Peyer's patch (tissue), 4 donors: ENCODE data around the gene MTG2. TPM values are rescaled to one million over a fixed set of nuclear protein-coding genes. Genes with fewer than 3 reads are reported as not detected.

ENCODE experiments used
- DNase-seq, 3 donors: peaks; one replicate each; pipeline ENCODE4 v3.0.0-alpha.2; 2017 to 2019
- H3K27ac ChIP-seq, 4 donors: fragments of 200-600 bp; sonication (generic); one replicate each; pipeline ENCODE4 v1.5.1; 2016 to 2019
- H3K27me3 ChIP-seq, 2 donors: fragments of 200-600 bp; sonication (generic); one replicate each; pipeline ENCODE4 v1.5.1; 2019
- H3K36me3 ChIP-seq, 3 donors: fragments of 200-600 bp; sonication (generic); one replicate each; pipeline ENCODE4 v1.5.1; 2016 to 2019
- H3K4me1 ChIP-seq, 4 donors: fragments of 200-600 bp; sonication (generic); one replicate each; pipeline ENCODE4 v1.5.1; 2016 to 2019
- H3K4me3 ChIP-seq, 4 donors: fragments of 200-600 bp; sonication (generic); 1 replicate in 3 of 4; 2 replicates in 1 of 4; pipeline ENCODE4 v1.5.1; 2016 to 2019; ENCODE audit warnings: mild to moderate bottlenecking in 1 of 4
- H3K9me3 ChIP-seq, 4 donors: fragments of 200-600 bp; sonication (generic); one replicate each; pipeline ENCODE4 v1.5.1; 2016 to 2019; ENCODE audit warnings: mild to moderate bottlenecking in 1 of 4
- CTCF ChIP-seq, 6 experiments: fragments of 450-650 bp in 4 of 6; fragments of 200-600 bp in 2 of 6; sonication (generic) in 1 of 6; IDR thresholded peaks; one replicate each; pipeline ENCODE4 v1.5.1; 2017 to 2019; ENCODE audit warnings: antibody characterized with exemption in 6 of 6, mild to moderate bottlenecking in 3 of 6, moderate library complexity in 1 of 6
- POLR2A ChIP-seq, 2 donors: fragments of 450-650 bp; IDR thresholded peaks; one replicate each; pipeline ENCODE4 v1.5.1; 2017; ENCODE audit warnings: antibody characterized with exemption in 2 of 2, mild to moderate bottlenecking in 2 of 2, moderate library complexity in 2 of 2
- total RNA-seq, 4 donors: library from RNA; depleted of rRNA; stranded (reverse); fragments of >200 nt; gene quantifications; one replicate each; pipeline ENCODE4 v1.1.0, GENCODE V29; 2016

The MTG2 gene
- total RNA-seq, 4 donors from 2014 or later: 23.1 to 62.2 (median 31.6) TPM

DNA sequence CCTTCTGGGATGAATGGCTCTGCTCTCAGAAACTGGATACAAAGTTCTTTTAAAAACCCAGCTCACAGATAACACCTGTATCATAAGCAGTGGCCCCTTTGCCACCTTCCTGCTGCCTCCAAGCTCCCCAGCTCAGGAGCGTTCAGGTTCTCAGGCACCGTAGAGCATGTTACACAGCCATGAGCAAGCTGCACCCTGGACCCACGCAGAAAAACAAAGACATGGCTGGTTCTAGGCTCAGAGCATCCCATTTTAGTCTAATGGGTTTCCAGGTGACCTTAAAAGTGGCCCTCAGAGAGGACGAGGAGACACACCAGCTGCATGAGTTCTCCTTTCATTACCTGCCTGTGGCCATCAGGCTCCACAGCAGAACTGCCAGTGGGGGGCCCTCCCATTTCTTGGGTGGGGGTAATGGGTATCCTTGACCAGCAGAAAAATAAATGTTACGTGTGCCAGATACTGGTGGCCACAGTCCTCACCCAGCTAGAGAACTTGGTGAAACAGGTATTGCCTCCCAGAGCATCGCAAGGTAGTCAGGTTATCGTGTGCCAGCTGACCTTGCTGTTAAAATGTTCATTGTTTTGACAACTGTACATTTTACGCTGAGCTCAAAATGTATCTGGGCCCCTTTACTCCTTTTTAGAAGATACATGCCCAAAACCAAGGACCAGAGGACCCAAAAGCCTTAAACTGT is 47.1 kb upstream of the MTG2 start:
- no peaks in the 10 kb centered on the region for H3K27me3 ChIP-seq
- H3K9me3 ChIP-seq: no peaks in the 10 kb centered on the region
- DNase-seq: no peak
- peaks cover 0 to 97% (median 3%) of the 10 kb centered on the region in 3 donors for H3K36me3 ChIP-seq
- H3K4me3 ChIP-seq: no peak overlapping the region
- H3K4me1 ChIP-seq: peaks cover 0 to 20% (median under 1%) of the 10 kb centered on the region in 4 donors
- no peak overlapping the region for H3K27ac ChIP-seq
- TF ChIP-seq POLR2A (IDR thresholded peaks at IDR 0.05) (no peak), CTCF (IDR thresholded peaks at IDR 0.05) (no peak)

DNA sequence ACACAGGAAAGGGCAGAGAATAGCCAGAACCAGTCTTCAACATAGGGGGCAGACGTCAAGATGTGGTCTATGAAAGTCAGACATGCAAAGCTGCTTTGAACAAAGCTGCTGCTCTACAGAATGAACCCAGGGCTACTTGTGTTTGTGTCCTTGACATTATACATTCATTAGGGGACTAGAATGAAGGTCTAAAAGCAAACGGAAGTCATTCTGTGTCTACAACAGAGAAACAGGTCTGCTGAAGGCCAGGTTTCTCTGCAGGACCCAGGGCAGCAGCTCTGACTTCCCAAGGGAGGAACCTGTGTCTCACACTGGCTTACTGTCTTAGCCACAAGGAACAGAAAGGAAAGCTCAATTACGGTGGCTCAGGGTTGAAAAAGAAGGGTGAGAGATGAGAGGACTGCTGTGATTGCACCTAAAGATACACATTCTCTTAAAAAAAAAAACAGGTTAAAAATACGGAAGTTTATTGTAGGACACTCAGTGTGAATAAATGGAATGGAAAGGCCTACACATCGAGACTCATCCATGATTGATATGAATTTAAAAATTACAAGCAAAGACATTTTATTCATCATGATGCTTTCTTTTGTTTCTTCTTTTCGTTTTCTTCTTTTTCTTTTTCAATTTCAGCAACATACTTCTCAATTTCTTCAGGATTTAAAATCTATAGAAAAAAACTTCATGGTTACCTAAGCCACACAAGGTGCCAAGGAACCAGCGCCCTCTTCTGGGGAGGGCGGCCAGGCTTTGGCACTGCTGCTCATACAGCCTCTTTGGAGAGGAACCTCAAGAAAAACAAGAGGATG is 46.3 kb upstream of the MTG2 start:
- Histone ChIP-seq H3K9me3 (no peaks in the 10 kb centered on the region), H3K4me1 (peaks cover 0 to 27% (median 4%) of the 10 kb centered on the region in 4 donors), H3K27me3 (no peaks in the 10 kb centered on the region), H3K4me3 (no peak overlapping the region), H3K27ac (no peak overlapping the region), H3K36me3 (peaks cover 0 to 89% (median 3%) of the 10 kb centered on the region in 3 donors)
- TF ChIP-seq POLR2A (IDR thresholded peaks at IDR 0.05) (no peak), CTCF (IDR thresholded peaks at IDR 0.05) (peak; percentile 62 to 79 (median 74))
- DNase-seq: peak; percentile 76 to 90 (median 78)

DNA sequence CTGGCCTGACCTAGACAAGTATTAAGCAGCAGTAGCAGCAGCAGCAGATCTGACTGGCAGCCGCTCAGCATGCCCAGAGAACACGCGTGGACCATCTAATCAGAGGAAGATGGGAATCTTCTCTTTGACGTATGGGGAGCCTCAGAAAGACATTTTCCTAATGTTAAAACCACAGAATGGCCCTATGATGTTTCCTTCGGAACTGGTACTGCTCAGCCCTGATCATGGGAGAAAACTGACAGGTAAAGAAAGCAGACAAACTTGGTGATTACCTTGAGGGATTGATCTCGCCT is 45.8 kb upstream of the MTG2 start:
- Histone ChIP-seq H3K9me3 (no peaks in the 10 kb centered on the region), H3K4me3 (no peak overlapping the region), H3K27me3 (no peaks in the 10 kb centered on the region), H3K27ac (no peak overlapping the region), H3K4me1 (peaks cover 0 to 33% (median 9%) of the 10 kb centered on the region in 4 donors), H3K36me3 (peaks cover 0 to 84% (median 3%) of the 10 kb centered on the region in 3 donors)
- DNase-seq: no peak
- TF ChIP-seq CTCF (IDR thresholded peaks at IDR 0.05): no peak
- no peak for TF ChIP-seq POLR2A (IDR thresholded peaks at IDR 0.05)

DNA sequence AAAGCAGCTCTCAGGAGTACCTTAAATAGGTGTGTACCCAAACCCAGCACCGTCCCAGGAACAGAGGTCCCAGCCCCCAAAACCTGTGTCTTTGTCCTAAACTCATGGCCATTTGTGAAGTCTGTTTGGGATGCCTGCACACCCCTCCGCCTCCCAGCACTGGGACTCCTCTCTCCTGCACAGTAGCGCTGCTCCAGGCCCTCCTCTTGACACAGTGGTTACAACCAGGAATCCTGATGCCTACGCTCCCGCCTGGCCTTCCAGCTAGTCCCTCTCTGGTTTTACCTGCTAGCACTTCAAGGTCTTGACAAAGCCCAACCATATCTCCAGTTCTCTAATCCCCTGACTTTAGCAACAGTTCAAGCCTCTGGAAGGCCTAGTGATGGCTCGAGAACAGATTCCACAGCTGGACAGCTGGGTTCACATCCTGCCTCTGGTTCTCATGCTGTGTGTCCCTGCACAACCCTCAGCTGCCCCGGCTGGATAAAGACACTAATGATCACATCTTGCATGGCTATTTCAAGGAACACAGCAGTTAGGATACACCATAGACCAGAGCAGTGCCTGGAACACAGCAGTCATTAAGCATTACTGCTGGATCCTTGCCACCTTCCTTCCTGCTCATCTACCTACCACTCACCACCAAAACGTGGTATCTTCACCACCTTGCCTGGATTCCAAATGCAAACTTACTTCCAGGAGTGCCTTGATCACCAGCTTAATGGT is 45.2 kb upstream of the MTG2 start:
- peaks cover 0 to 32% (median 9%) of the 10 kb centered on the region in 4 donors for H3K4me1 ChIP-seq
- H3K27ac ChIP-seq: no peak overlapping the region
- H3K27me3 ChIP-seq: no peaks in the 10 kb centered on the region
- no peak for TF ChIP-seq CTCF (IDR thresholded peaks at IDR 0.05)
- no peak for TF ChIP-seq POLR2A (IDR thresholded peaks at IDR 0.05)
- H3K4me3 ChIP-seq: no peak overlapping the region
- DNase-seq: no peak
- peaks cover 0 to 78% (median 3%) of the 10 kb centered on the region in 3 donors for H3K36me3 ChIP-seq
- H3K9me3 ChIP-seq: no peaks in the 10 kb centered on the region

DNA sequence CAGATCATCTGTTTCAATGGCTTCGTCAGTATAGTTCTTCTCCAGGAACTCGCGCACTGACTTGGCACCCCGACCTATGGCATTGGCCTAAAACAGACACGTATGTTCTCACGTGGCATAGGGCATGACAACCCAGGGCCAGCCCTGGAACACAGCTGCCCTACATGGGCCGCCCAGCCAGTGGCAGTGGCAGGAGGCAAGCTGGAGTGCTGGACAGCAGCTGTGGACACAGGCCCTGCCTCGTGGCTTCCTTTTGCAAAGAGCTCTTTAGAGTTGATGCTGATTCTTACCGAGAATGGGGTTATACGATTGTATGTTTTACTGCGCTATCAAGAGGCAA is 44.7 kb upstream of the MTG2 start:
- TF ChIP-seq CTCF (IDR thresholded peaks at IDR 0.05) (no peak), POLR2A (IDR thresholded peaks at IDR 0.05) (no peak)
- Histone ChIP-seq H3K4me1 (peaks cover 0 to 30% (median 9%) of the 10 kb centered on the region in 4 donors), H3K9me3 (no peaks in the 10 kb centered on the region), H3K36me3 (peaks cover 0 to 72% (median 3%) of the 10 kb centered on the region in 3 donors), H3K27me3 (no peaks in the 10 kb centered on the region), H3K4me3 (no peak overlapping the region), H3K27ac (no peak overlapping the region)
- DNase-seq: no peak
